ENCODE data around the gene RHBG.
"Not testable (repeated sequence)": the region's sequence is repeated elsewhere in the genome, so short reads cannot be mapped to it uniquely, and the experiment has no call there.

RHBG gene

DNA sequence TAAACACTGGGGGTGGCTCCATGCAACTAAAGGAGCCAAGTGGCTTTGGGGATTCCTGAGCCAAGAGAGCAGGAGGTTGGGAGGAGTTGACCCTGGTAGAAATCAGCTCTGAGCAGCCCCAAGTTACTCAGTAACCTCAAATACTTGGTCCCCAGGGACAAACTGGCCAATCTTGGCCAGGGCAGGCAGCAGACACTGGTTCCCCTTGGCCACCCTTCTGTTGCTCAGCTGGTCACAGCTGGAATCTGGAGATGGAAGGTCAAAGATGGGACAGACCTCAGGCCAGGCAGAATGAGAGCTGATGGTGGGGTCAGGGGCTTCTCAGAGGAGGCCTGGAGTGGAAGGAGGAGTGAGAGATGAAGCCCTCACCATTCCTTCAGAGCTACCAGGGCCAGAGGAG is 3.3 kb upstream of the RHBG start:
- no peak for DNase-seq

DNA sequence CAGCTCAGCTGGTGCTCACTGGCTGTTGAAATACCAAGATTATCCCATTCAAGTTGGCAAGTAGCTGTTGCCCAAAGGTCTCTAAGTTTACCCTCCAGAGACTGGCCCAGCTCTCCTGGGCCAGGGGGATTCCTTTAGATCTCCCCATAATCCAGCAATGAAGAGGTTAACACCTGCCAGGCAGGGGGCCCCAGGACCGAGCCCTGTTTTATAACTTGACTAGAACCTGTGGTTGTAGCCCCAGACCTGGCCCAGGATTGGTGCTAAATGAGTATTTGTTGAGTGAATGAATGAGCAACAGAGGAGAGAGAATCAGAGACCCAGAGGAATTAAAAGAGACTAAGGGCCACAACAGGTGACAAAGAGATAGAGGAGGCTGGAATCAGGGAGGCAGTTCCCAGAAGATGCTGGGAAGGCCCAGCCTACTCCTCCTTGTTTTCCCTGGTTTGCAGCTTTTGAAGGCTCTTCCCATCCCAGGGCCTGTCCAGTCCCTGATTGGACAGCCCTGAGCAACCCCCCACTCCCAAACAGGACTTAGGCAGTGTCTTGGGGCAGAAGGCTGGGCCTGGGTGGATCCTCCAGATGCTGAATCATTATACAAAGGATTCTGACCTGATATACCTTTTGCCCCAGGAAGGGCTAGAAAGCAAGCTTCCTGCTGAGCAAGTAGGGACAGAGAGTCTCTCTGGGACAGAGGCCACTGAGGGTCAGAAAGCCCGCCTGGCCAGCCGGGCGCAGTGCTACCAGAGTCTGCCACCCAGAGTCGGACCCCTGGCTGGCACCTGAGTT is 2.4 kb upstream of the RHBG start:
- no peak for DNase-seq

DNA sequence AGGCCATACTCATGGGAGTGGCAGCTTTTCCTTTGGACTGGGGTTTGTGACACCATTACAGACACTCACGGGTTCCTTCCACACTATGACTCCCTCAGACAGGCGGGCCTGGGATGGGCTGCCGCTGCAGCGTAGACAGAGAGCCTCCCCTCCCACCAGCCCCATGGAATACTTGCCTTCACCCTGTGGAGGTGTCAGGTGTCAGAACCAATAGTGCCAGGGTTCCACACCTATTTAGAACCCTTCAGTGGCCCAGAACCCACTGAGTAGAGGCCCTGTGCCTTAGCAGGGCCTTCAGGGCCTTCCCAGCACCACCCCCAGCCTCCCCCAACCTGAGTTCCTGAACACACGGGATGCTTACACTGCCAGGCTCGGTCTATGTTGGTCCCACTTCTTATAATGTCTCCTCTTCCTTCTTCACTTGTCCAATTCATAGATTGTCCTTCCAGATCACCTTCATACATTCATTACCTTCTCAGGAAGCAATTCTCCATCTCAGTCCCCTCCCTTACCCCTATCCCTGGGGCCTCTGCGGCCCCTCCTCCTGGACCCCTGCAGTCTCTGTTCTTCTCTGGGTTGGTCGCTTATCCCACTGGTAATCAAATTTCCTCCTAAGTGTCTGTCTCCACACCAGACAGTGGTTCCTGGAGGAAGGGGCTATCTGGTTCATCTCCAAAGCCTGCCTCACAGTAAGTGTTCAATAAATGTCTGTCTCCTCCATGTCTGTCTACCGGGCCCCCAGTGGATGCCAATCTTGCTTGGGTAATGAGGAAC is 1.4 kb upstream of the RHBG start:
- DNase-seq: no peak

DNA sequence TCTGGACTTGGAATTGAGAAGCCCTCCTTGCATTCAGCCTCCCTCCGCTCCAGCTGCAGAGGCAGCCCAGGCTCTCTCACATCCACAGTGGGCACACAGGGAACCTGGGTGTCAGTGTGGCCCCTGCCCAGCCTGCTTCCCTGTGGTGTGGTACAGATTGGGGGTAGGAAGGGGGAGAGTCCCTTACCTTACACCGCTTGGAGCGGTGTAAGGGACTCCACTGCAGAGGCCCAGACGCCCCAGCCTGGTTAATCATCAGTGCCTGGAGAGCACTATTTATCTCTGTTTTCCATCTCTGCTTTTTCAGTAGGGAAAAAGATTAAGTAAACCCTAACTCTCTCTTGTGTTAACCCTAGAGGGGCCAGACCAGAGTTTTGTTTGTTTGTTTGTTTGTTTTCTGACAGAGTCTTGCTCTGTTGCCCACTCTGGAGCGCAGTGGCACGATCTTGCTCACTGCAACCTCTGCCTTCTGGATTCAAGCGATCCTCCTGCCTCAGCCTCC is 803 bp upstream of the RHBG start:
- no peak for DNase-seq

DNA sequence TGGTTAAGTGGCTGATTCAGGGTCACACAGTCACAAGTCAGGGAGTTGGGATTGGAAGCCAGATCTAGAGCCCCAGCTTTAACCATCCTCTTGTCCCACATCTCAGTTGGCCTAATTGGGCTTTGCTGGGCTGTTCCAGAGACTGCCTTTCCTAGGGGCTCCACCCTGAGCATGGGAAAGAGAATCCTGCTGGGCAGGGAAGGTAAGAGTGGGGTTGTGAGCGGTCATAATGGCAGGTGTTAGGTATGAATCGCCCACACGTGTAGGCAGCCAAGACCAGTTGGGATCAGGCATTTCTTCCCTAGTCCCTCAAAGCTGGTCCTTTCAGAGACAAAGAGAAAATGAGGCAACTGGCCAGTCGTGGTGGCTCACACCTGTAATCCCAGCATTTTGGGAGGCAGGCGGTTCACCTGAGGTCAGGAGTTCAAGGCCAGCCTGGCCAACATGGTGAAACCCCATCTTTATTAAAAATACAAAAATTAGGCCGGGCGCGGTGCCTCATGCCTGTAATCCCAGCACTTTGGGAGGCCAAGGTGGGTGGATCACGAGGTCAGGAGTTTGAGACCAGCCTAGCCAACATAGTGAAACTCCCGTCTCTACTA is 775 bp downstream of the RHBG start:
- not testable (repeated sequence) for DNase-seq

DNA sequence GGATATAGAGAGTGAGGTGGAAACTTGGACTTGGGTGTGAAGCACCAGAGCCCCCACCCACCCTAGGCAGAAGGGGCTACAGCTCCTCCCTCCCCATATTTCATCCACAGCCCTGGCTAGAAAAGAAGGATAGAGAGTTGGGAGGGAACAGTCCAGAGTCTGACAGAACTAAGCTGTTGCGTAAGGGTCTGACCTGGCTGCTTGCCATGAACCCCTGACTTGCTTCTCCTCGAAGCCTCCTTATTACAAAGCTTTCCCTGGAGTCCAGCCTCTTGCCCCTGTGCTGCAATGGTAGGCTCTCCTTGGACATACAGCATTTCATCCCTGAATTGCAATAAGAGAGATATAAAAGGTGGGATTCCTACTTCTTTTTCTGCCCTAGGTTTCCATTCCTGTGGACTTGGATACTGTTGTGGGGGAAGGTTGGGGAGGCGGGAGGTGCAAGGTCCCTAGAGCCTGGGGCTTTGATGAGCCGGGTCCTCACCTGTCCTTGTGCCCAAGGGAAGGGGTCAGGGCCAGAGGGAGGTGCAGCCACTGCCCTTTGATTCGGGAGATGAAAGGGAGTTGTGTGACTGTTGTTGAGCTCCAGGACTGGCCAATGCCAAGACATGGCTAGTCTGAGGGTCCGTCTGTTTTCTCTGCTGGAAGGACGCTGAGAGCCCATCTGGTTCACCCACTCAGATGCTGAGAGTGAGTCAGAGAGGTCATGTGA is 2.7 kb downstream of the RHBG start:
- no peak for DNase-seq

DNA sequence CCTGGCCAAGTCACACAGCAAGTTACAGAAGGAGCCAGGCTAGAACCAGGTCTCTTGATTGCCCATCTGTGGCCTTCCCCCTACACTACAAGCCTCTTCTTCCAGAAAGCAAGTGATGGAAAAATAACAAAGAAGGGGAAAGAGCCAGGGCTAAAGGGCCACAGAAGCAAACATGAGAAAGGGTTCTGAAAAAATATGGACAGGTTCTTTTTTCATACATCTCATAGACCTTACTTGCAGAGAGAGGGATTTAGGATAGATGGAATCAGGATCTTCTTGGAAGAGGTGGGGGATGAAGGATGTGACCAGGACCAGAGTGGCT is 3.2 kb downstream of the RHBG start:
- no peak for DNase-seq

DNA sequence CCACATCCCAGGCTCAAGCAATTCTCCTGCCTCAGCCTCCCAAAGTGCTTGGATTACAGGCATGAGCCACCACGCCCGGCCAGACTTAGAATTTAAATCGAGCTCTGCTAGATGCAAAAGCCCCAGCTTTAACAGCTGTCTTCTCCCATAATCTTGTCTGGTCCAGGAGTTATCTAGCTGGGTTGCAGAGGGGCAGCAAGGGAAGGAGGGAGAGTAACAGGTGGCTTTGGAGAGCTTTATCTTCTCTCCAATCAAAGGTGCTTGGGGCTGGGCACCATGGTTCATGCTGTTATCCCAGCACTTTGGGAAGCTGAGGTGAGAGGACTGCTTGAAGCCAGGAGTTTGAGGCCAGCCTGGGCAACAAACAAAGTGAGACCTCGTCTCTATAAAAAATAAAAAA is 3.9 kb downstream of the RHBG start:
- DNase-seq: no peak

DNA sequence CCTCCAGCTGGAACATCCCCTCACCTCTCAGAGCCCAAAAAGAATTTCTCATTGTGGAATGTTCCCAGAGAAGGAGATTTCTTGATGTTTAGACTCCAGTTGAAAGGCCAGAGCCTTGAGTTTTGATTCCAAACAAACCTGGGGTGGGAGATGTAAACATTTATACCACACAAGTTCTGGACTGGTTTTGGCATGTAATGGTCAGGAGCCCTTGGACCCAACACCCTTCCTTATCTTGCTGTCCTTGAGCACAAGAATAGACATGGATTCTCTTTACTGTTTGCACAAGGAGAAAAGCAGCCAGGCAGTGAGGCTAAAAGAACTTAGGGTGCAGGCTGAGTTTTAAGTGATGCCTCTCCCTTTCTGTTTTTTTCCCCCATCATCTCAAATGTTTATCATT is 4.5 kb downstream of the RHBG start:
- no peak for DNase-seq

DNA sequence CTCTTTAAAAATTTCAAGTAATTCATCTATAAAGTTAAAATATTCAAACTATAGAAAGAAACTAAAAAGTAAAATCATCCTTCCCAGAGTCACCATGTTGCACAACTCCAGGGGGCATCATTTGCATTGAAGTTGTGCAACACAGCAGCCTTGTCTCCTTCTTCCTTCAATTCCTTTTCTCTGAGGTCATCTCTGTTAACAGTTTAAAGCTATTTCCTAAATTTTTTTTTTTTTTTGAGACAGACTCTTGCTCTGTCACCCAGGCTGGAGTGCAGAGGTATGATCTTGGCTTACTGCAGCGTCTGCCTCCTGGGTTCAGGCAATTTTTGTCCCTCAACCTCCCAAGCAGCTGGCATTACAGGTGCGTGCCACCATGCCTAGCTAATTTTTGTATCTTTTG is 7.1 kb downstream of the RHBG start:
- no peak for DNase-seq

DNA sequence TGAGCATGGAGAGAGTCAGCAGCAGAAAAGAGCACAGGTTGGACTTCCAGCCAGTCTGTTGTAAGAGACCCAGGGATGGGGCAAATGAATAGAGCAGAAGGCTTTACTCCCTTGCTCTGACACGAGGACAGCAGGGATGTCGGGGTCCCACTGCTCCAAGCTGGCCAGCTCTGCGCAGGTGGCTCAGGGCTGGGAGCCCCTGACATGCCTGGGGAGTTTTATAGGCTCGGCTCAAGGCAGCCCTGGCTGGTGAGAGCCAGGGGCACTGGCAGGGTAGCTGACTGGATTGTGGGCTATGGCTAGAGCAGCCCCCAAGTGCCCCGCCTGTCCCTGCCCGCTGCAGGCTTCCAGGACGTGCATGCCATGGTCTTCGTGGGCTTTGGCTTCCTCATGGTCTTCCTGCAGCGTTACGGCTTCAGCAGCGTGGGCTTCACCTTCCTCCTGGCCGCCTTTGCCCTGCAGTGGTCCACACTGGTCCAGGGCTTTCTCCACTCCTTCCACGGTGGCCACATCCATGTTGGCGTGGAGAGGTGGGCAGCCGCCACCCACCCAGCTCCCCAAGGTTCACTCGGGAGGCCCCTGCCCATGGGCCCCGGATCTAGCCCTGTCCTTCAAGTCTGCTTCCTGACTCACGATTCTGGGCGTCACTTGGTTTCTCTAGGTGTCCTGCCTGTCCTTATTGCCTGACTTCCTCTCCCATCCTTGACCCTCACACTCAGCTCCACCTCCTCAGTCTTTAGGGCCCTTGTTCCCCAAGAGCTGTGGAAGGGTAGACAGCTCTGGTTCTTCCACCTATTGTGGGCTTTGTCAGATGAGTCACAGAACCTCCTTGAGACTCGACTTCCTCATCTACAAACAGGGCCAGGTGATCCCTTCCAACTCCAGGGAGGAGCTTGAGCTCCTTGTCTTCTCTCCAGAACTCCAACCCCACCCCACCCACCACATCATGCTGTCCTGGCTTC is 8.2 kb downstream of the RHBG start:
- DNase-seq: no peak

DNA sequence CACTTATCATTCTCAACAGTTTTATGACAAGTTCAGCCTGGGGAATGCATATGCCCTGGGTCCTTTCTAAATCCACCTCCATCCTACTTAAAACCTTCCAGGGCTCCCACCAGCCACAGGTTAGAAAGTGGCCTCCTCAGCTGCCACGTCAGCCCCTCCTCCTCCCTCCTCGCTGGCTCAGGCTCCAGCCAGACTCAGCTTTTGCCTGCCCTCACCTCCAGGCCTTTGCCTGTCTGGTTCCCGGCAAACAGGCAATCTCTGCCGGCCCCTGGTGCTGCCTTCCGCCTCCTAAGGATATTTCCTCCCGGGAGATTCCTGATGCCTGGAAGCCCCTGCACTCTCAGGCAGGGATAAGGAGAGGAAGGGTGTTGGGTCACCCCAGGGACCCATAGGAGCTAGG is 9.5 kb downstream of the RHBG start:
- DNase-seq: no peak

DNA sequence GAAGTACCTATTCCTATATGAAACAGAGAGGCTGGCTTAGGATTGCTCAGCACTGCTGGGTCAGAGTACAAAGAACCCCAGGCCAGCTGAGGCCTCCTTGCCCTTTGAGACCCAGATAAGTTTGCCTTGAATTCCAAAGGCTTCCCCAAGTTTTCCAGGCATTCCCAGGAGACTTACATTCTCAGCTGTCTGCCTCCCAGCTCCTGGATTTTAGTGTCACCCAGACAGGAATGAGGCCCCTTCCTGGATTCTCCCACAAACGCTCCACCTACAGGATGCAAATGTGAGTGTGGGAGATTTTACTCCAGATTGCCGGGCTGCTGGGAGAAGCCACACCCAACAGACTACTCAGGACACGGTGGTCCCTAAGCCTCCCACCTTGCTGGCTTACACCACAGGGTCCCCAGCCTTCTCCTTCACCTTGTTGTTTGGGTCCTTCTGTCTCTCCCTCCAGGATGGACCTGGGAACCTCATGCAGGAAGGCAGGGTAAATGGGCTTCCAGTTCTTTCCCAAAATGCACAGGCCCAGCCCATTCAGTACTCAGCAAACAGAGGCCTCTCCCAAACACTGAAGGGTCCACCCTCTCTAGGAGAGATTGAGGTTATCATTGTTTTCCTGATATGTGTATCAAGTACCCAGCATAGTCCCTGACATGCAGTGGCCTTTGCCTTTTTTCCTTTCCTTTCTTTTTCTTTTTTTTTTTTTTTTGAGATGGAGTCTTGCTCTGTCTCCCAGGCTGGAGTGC is 10.6 kb downstream of the RHBG start:
- DNase-seq: no peak

DNA sequence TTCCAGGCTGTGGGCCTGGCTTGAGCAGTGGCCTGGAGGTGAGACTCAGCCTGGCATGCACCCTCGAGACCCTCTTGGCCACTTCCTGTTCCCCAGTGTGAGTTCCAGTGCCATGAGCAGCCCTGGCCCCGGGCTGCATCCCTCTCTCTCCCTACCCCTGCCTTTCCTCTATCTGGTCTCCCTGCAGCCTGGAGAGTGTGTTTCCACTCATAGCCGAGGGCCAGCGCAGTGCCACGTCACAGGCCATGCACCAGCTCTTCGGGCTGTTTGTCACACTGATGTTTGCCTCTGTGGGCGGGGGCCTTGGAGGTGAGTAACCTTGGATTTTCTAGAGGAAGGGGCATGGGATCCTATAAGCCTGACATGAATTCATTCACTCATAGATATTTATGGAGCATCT is 13.6 kb downstream of the RHBG start:
- DNase-seq: no peak

DNA sequence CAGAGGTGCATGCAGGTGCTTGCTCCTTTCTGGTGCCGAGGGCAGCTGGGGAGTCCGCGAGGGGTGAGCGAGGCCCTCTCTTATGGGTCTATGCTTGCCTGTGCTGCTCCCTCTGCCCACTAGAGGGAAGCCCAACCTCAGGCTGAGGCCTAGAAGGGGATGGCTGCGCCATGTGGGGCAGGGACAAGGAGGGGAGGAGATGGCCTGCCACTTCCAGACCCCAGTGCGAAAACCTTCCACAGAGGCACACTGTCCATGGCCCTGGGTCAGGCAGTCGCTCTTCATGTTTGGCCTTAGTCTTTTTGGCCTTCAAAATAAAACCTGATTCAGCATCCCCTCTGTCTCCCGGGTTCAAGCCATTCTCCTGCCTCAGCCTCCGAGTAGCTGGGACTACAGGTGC is 14.0 kb downstream of the RHBG start:
- DNase-seq: peak; percentile 51

DNA sequence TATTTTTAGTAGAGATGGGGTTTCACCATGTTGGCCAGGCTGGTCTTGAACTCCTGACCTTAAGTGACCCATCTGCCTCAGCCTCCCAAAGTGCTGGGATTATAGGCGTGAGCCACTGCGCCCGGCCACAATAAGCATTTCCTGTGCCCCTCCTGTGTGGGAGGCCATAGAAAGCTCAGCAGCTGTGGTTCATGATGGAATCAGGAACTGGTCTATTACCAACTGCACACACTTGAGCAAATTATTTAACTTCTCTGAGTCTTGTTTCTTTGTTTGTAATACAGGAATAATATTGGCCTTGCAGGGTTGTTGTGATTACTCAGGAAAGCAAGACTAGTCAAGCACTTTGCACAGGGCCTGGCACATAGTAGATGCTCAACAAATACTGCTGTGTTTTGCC is 15.0 kb downstream of the RHBG start:
- no peak for DNase-seq

DNA sequence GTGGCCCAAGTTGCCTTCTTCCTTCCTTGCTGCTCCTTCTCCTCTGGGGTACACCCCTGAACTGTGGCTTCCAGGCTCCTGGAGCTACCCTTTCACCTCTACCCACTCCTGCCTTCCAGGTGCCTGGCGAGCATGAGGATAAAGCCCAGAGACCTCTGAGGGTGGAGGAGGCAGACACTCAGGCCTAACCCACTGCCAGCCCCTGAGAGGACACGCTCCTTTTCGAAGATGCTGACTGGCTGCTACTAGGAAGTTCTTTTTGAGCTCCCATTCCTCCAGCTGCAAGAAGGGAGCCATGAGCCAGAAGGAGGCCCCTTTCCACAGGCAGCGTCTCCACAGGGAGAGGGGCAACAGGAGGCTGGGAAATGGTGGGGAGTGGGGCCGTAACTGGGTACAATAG is 15.6 kb downstream of the RHBG start:
- DNase-seq: no peak

DNA sequence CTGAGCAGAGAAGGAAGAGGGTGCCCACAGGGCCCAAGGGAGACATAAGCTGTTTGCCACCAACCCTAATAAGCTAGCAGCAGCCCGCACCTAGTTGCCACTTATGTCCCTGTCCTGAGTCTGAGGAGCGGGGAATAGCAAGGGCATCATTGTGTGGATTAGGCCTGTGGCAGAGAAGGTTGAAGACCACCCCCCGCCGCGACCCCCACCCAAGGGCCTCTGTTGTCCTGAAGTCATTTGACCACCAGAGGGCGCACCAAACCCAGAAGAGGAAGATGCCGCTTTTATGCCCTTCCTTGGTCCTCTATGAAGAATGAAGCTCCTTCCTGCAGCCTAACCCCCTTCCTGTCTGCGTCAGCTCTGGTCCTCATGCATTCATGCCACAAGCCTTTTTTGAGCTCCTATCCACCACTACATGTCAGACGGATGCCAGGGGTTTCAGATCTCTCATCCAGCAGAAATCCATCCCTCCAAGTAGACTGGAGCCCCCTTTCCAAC is 16.6 kb downstream of the RHBG start:
- DNase-seq: peak; percentile 75

DNA sequence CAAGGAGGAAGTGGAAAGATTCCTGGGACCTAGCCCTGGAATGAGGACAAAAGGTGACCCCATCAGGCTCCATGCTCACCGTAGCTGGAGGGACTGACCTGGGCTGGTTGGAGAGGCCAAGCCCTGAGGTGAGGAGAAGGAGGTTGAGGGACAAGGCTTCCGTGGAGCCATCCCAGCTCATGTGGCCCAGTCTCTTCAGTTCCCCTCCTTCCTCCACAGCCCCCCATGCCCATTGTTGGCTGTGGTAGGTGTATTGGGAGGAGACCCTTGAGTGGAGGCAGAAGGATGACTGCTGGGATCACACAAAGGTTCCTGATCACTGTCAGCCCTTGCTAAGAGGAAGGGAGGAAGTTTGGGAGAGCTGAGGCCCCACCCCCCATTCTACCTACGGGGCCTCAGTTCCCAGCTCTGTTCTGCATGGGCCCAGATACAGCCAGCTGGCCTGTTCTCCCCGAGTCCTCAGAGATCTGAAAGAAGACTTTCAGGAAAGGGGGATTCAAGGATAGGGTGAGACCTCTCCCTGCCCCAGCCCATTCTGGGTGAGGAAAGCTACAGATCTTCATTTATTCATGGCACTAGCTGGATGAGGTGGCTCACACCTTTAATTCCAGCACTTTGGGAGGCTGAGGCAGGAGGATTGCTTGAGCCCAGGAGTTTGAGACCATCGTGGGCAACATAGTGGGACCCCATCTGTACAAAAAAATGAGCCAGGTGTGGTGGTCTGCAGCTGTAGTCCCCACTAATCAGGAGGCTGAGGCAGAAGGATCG is 17.3 kb downstream of the RHBG start:
- DNase-seq: no peak

Measured in activated CD4-positive, CD25-positive, alpha-beta regulatory T cell treated with anti-CD3 and anti-CD28 coated beads, Interleukin-2, amount 50 U/mL, for 72 hours (primary cell).